Stomach (tissue), 9 donors: ENCODE results near the gene RTP2. TPM values are rescaled to one million over a fixed set of nuclear protein-coding genes. Genes with fewer than 3 reads are reported as not detected.
"Not testable (repeated sequence)": the region's sequence is repeated elsewhere in the genome, so short reads cannot be mapped to it uniquely, and the experiment has no call there.

Experiments used
- DNase-seq, 2 donors: peaks; one replicate each; pipeline versions ENCODE4 v3.0.0 to v3.0.0-alpha.2; 2013 to 2019
- H3K27ac ChIP-seq, 5 donors: fragments of 200-600 bp in 4 of 5; sonication (generic) in 4 of 5; one replicate each; pipeline ENCODE4 v1.5.1; 2013 to 2019; ENCODE audit warnings: mild to moderate bottlenecking in 1 of 5, moderate library complexity in 1 of 5
- H3K27me3 ChIP-seq, 3 donors: fragments of 200-600 bp; sonication (generic); one replicate each; pipeline ENCODE4 v1.5.1; 2017 to 2019; ENCODE audit warnings: mixed run types in 1 of 3
- H3K36me3 ChIP-seq, 4 donors: fragments of 200-600 bp; sonication (generic); 1 replicate in 3 of 4; 2 replicates in 1 of 4; pipeline ENCODE4 v1.5.1; 2016 to 2019
- H3K4me1 ChIP-seq, 4 donors: fragments of 200-600 bp; sonication (generic); one replicate each; pipeline ENCODE4 v1.5.1; 2016 to 2019
- H3K4me3 ChIP-seq, 4 donors: fragments of 200-600 bp; sonication (generic) in 3 of 4; one replicate each; pipeline ENCODE4 v1.5.1; 2016 to 2019; ENCODE audit warnings: mild to moderate bottlenecking in 1 of 4
- H3K9me3 ChIP-seq, 4 donors: fragments of 200-600 bp; sonication (generic); one replicate each; pipeline ENCODE4 v1.5.1; 2016 to 2019
- EP300 ChIP-seq: sonication (generic); formaldehyde crosslinking; IDR thresholded peaks from one replicate; pipeline ENCODE4 v1.6.1; 2017; ENCODE audit warnings: antibody characterized with exemption
- POLR2A ChIP-seq, 4 donors: fragments of 450-650 bp; IDR thresholded peaks; one replicate each; pipeline ENCODE4 v1.6.1; 2016; ENCODE audit warnings: antibody characterized with exemption in 4 of 4, control low read depth in 2 of 4, mild to moderate bottlenecking in 1 of 4, moderate library complexity in 1 of 4
- POLR2AphosphoS5 ChIP-seq, 3 donors: sonication (generic); formaldehyde crosslinking; IDR thresholded peaks; one replicate each; pipeline ENCODE4 v1.6.1; 2016; ENCODE audit warnings: antibody characterized with exemption in 3 of 3
- whole genome bisulfite sequencing, 5 donors: extraction: QIAGEN DNeasy Blood & Tissue Kit in 3 of 5; methylation state at CpG; one replicate each; pipeline versions ENCODE4 v1.1.5 to v1.1.7; 2013 to 2018; 5-methylcytosine and 5-hydroxymethylcytosine counted together
- intact Hi-C: fragments of 100-400 bp; cut with DNase I; formaldehyde crosslinking; loops from one replicate; pipeline ENCODE4 v1.15.1; 2023; ENCODE audit warnings: low total_unique reads
- polyA plus RNA-seq, 3 donors: library from polyadenylated mRNA; stranded (reverse); fragments of 200-250 nt; gene quantifications; one replicate each; pipeline ENCODE4 v1.2.3, GENCODE V29; 2013
- total RNA-seq, 5 donors: library from RNA; depleted of rRNA; stranded (reverse); fragments of >200 nt; gene quantifications; one replicate each; pipeline versions ENCODE4 v1.1.0 to v1.2.3, GENCODE V29; 2014 to 2016
- TF ChIP-seq, protein P1 (sequence below), 7 experiments: fragments of 450-650 bp in 4 of 7; fragments of 200-600 bp in 3 of 7; sonication (generic) in 3 of 7; IDR thresholded peaks; one replicate each; pipeline ENCODE4 v1.5.1; 2016 to 2019; ENCODE audit warnings: antibody characterized with exemption in 7 of 7, control low read depth in 2 of 7, mild to moderate bottlenecking in 1 of 7
- donor health status: healthy with polysubstance abuse.
- donor health status: Bipolar disorder and iron deficiency.
- donor health status: healthy.

Gene RTP2
- total and polyA plus RNA-seq, 8 donors: not detected

DNA sequence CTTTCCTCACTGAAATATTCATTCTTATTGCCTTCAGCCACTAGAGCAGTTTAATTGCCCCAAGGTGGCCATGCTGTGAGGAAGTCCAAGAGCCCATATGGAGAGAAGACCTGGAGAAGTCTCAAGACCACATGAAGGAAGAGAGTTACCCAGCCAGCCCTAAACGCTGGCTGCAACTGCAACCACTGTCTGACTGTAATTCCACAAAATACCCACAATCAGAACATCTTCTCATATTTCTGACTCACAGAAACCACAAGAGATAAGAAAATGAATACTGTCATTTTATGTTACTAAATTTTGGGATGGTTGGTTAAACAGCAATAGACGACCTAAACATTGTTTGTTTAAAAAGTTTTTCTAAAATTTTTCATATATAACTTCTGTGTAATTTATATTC, 17.5 kb downstream of the RTP2 start:
- intact Hi-C loops: no loop called here
- no peak for DNase-seq
- Histone ChIP-seq H3K4me3 (no peak overlapping the region), H3K4me1 (no peaks in the 10 kb centered on the region), H3K9me3 (peaks cover 0 to 19% (median 14%) of the 10 kb centered on the region in 4 donors), H3K36me3 (no peaks in the 10 kb centered on the region), H3K27ac (no peak overlapping the region), H3K27me3 (peaks cover 0 to 26% (median 0%) of the 10 kb centered on the region in 3 donors)
- WGBS, 5 donors: 54 to 75% (median 65%) methylated on average over 2 of the region's 2 CpGs
- TF ChIP-seq, protein P1, sequence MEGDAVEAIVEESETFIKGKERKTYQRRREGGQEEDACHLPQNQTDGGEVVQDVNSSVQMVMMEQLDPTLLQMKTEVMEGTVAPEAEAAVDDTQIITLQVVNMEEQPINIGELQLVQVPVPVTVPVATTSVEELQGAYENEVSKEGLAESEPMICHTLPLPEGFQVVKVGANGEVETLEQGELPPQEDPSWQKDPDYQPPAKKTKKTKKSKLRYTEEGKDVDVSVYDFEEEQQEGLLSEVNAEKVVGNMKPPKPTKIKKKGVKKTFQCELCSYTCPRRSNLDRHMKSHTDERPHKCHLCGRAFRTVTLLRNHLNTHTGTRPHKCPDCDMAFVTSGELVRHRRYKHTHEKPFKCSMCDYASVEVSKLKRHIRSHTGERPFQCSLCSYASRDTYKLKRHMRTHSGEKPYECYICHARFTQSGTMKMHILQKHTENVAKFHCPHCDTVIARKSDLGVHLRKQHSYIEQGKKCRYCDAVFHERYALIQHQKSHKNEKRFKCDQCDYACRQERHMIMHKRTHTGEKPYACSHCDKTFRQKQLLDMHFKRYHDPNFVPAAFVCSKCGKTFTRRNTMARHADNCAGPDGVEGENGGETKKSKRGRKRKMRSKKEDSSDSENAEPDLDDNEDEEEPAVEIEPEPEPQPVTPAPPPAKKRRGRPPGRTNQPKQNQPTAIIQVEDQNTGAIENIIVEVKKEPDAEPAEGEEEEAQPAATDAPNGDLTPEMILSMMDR (IDR thresholded peaks at IDR 0.05): no peak
- no peak for TF ChIP-seq EP300
- no peak for TF ChIP-seq POLR2AphosphoS5 (IDR thresholded peaks at IDR 0.05)

DNA sequence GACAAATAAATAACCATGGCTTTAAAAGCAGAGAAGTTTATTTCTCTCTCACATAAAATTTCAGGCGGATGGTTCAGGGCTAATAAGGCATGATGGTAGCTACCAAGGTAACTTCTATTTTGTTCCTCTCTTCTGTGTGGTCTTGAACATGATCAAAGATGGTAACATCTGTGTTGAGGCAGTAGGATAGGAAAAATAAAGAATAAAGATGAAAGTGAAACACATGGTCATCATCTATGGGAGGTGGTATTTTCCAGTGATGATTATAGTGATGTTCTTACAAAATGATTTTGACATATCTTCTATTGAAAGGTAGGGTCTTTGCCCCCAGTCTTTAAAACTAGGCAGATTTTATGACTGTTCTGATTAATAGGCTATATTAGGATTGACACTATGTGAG, 17.9 kb downstream of the RTP2 start:
- H3K4me1 ChIP-seq: peaks cover 0 to 4% (median 1%) of the 10 kb centered on the region in 4 donors
- H3K27ac ChIP-seq: no peak overlapping the region
- 86 to 100% (median 94%) methylated on average over 1 of the region's 1 CpG for WGBS, 5 donors
- TF ChIP-seq EP300 (no peak), POLR2AphosphoS5 (IDR thresholded peaks at IDR 0.05) (no peak), POLR2A (IDR thresholded peaks at IDR 0.05) (no peak)
- TF ChIP-seq, protein P1 (IDR thresholded peaks at IDR 0.05): no peak
- no peaks in the 10 kb centered on the region for H3K36me3 ChIP-seq
- no peak for DNase-seq
- intact Hi-C loops: no loop called here
- no peak overlapping the region for H3K4me3 ChIP-seq
- peaks cover 0 to 19% (median 14%) of the 10 kb centered on the region in 4 donors for H3K9me3 ChIP-seq
- peaks cover 0 to 26% (median 0%) of the 10 kb centered on the region in 3 donors for H3K27me3 ChIP-seq

DNA sequence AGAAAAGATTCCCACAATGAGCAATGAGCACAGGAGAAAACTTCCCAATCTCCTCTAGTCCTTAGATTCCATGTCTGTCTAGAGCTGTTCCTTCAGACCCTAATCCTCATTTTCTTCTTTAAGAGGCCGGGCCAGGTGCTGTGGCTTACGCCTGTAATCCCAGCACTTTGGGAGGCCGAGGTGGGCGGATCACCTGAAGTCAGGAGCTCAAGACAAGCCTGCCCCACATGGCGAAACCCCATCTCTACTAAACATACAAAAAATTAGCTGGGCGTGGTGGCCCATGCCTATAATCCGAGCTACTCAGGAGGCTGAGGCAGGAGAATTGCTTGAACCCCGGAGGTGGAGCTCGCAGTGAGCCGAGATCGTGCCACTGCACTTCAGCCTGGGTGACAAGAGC, 20.6 kb downstream of the RTP2 start:
- H3K27me3 ChIP-seq: peaks cover 0 to 12% (median 0%) of the 10 kb centered on the region in 3 donors
- peaks cover 0 to 19% (median 14%) of the 10 kb centered on the region in 4 donors for H3K9me3 ChIP-seq
- H3K4me3 ChIP-seq, intact Hi-C loops, DNase-seq, H3K36me3 ChIP-seq, H3K27ac ChIP-seq: not testable (repeated sequence)
- H3K4me1 ChIP-seq: peaks cover 0 to 12% (median 7%) of the 10 kb centered on the region in 4 donors
- 78 to 88% (median 80%) methylated on average over 11 of the region's 11 CpGs for WGBS, 5 donors

DNA sequence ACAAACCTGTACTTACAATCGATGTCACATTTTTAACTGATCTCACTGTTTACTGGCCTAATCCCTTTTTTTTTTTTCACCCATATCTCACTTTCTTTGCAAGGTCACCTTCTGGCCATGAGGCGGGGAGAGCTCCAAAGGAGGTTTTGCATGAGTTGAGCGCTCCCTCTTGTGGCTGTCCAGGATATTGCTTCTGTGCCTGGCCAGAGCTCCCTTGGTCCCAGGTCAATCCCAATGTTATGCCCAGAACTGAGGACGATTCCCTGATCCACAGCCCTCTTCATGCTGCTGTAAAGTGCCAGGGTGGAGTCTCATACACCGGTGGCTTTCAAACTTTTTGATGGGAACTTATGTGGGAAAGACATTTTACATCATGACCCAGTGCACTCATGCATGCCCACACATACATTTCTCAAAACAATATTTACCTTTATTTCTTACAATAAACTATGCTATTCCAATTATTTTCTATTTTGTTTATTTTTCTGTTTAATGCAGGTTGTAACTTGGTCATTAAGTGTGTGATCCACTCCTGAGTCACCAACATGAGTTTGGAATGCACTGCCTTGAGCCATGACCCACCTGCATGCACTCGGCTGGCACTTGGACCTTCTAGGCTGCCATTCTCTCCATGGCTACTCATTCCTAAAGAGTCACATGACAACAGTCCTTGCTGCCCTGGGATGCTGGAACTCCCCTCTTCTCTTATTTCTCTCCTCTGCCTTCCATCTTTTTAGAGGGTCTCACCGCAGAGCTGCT, 22.5 kb downstream of the RTP2 start:
- TF ChIP-seq POLR2AphosphoS5 (IDR thresholded peaks at IDR 0.05): no peak
- TF ChIP-seq, protein P1 (IDR thresholded peaks at IDR 0.05): peak in 5 of 7 experiments; percentile 87 to 97 (median 89)
- no peak overlapping the region for H3K4me3 ChIP-seq
- intact Hi-C loops: loop anchor here (10.0 kb wide), 2 partner anchors 65 to 455 kb away; no protein-coding TSS in a partner anchor
- peaks cover 0 to 12% (median 0%) of the 10 kb centered on the region in 3 donors for H3K27me3 ChIP-seq
- DNase-seq: peak; percentile 86 to 90
- peaks cover 0 to 4% (median 3%) of the 10 kb centered on the region in 4 donors for H3K9me3 ChIP-seq
- WGBS, 5 donors: 28 to 32% (median 29%) methylated on average over 7 of the region's 7 CpGs
- H3K27ac ChIP-seq: no peak overlapping the region
- H3K36me3 ChIP-seq: no peaks in the 10 kb centered on the region
- H3K4me1 ChIP-seq: peaks cover 0 to 12% (median 7%) of the 10 kb centered on the region in 4 donors
